Astrocyte (in vitro differentiated cells and primary cell): Measurements from ENCODE around the gene RAD54L.

Source experiments
- CTCF ChIP-seq: IDR thresholded peaks from 2 replicates; pipeline ENCODE4 v1.5.1; 2011; ENCODE audit warnings: low read depth, mild to moderate bottlenecking, inconsistent platforms, low read length, moderate library complexity; ENCODE audit not compliant: insufficient read depth
- EZH2 ChIP-seq: IDR thresholded peaks from 2 replicates; pipeline ENCODE4 v1.6.1; 2012; ENCODE audit warnings: mild to moderate bottlenecking, low read length, inconsistent platforms; ENCODE audit not compliant: insufficient read depth

- TF ChIP-seq EZH2 (no peak), CTCF (no peak)
Observed at GRCh38 chr1:46210561-46210960, 37.0 kb upstream of the RAD54L start.
